ENCODE measurements around the gene C10orf105. TPM values are rescaled to one million over a fixed set of nuclear protein-coding genes. Genes with fewer than 3 reads are reported as not detected.

Gene C10orf105
- total RNA-seq, 1 experiment from 2014 or later: not detected

DNA sequence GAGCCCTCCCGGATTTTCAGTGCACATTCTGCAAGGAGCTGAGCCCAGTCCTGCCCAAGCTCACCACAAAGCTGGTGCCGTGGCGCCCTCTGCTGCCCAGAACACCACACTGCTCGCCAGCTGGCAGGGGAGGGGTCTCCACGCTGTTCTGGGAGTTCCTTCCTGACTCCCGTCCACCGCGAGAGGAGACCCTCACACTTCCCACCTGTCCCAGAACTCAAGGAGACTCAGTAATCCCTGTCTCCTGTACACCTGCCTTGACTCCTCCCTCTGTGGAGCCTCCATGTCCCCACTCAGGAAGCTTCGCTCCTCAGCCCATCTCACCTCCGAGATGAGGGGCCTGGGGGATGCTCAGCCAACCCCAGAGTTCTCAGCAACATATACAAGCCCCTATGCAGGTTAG, 11.3 kb downstream of the C10orf105 start:
- Mint-ChIP-seq H3K27ac (ENCODE audit: unreplicated experiment) (peak overlapping the region; percentile 2), H3K36me3 (ENCODE audit: insufficient read depth, unreplicated experiment) (no peaks in the 10 kb centered on the region), H3K27me3 (ENCODE audit: insufficient read depth, unreplicated experiment) (no peaks in the 10 kb centered on the region), H3K4me3 (ENCODE audit: unreplicated experiment) (no peak overlapping the region), H3K4me1 (ENCODE audit: low read depth, unreplicated experiment) (no peaks in the 10 kb centered on the region), H3K9me3 (ENCODE audit: unreplicated experiment) (no peaks in the 10 kb centered on the region)
- Histone ChIP-seq H3K36me3 (ENCODE audit: control insufficient read depth, insufficient read depth, low read length) (no peaks in the 10 kb centered on the region), H3K9me3 (no peaks in the 10 kb centered on the region), H3K27me3 (replicated peaks; ENCODE audit: control insufficient read depth, insufficient read depth, low read length) (no peaks in the 10 kb centered on the region), H3K4me1 (0 out of 2 replicates have a peak, but pooled peaks cover under 1% of the 10 kb centered on the region), H3K4me3 (ENCODE audit: low read depth, low read length) (no peak overlapping the region)
- POLR2A ChIA-PET: no interaction called here
- TF ChIP-seq, protein P1, sequence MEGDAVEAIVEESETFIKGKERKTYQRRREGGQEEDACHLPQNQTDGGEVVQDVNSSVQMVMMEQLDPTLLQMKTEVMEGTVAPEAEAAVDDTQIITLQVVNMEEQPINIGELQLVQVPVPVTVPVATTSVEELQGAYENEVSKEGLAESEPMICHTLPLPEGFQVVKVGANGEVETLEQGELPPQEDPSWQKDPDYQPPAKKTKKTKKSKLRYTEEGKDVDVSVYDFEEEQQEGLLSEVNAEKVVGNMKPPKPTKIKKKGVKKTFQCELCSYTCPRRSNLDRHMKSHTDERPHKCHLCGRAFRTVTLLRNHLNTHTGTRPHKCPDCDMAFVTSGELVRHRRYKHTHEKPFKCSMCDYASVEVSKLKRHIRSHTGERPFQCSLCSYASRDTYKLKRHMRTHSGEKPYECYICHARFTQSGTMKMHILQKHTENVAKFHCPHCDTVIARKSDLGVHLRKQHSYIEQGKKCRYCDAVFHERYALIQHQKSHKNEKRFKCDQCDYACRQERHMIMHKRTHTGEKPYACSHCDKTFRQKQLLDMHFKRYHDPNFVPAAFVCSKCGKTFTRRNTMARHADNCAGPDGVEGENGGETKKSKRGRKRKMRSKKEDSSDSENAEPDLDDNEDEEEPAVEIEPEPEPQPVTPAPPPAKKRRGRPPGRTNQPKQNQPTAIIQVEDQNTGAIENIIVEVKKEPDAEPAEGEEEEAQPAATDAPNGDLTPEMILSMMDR (IDR thresholded peaks at IDR 0.05; ENCODE audit: insufficient read depth in 1 of 2, low read depth in 1 of 2, low read length in 1 of 2, severe bottlenecking in 1 of 2, unreplicated experiment in 1 of 2): peak; percentile 97 to 98
- peak; percentile 76 to 88 for DNase-seq
- CTCF ChIA-PET: interaction anchor here (0.5 to 4.8 kb wide), 30 partner anchors 8 to 1627 kb away, joined by 3 to 56 read pairs (median 5); partner anchors contain the start of genes C10orf105, PSAP, SLC29A3 and VSIR
- intact Hi-C loops (cut with micrococcal nuclease; ENCODE audit: unreplicated experiment): loop anchor here (1.0 to 5.0 kb wide), 4 partner anchors 104 to 394 kb away; no protein-coding TSS in a partner anchor
- no TSS peak for BruUV-seq (replicated peaks)

DNA sequence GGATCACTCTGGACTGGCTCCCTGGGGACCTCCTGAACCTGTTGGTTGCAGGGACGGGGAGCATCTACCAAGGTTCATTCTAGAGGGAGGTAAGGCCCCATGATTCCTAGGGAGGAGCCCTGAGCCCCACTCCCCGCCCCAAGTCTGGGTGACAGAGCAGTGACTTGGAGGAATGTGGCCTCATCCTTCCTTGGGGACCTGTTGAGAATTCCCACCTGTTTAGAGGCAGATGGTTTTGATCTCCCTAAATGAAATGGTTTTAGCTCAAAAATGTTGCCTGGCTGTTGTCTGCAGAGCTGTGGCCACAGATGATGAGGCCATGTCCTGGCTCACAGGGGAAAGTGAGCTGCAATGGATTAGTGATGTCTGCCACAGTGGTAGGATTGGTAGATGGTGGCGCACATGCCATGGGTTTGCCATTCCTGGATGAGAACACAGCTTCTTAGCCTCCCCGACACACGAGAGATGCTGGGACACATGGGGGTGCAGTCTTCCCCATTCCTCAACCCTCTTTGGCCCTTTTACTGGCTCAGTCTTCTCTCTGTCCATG, 12.3 kb downstream of the C10orf105 start:
- ChIA-PET CTCF (interaction anchor here (1.0 to 4.8 kb wide), 7 partner anchors 10 to 114 kb away, joined by 3 to 56 read pairs (median 9); partner anchors contain the start of gene VSIR), POLR2A (no interaction called here)
- DNase-seq: no peak
- TF ChIP-seq, protein P1 (IDR thresholded peaks at IDR 0.05; ENCODE audit: insufficient read depth in 1 of 2, low read depth in 1 of 2, low read length in 1 of 2, severe bottlenecking in 1 of 2, unreplicated experiment in 1 of 2): no peak
- Mint-ChIP-seq H3K9me3 (ENCODE audit: unreplicated experiment) (no peaks in the 10 kb centered on the region), H3K4me3 (ENCODE audit: unreplicated experiment) (no peak overlapping the region), H3K27me3 (ENCODE audit: insufficient read depth, unreplicated experiment) (no peaks in the 10 kb centered on the region), H3K36me3 (ENCODE audit: insufficient read depth, unreplicated experiment) (no peaks in the 10 kb centered on the region), H3K4me1 (ENCODE audit: low read depth, unreplicated experiment) (no peaks in the 10 kb centered on the region), H3K27ac (ENCODE audit: unreplicated experiment) (no peak overlapping the region)
- intact Hi-C loops (cut with micrococcal nuclease; ENCODE audit: unreplicated experiment): loop anchor here (5.0 kb wide), 1 partner anchor 105 kb away; no protein-coding TSS in a partner anchor
- Histone ChIP-seq H3K4me1 (no peaks in the 10 kb centered on the region), H3K9me3 (no peaks in the 10 kb centered on the region), H3K36me3 (ENCODE audit: control insufficient read depth, insufficient read depth, low read length) (no peaks in the 10 kb centered on the region), H3K4me3 (ENCODE audit: low read depth, low read length) (no peak overlapping the region), H3K27me3 (replicated peaks; ENCODE audit: control insufficient read depth, insufficient read depth, low read length) (no peaks in the 10 kb centered on the region)
- no TSS peak for BruUV-seq (replicated peaks)

DNA sequence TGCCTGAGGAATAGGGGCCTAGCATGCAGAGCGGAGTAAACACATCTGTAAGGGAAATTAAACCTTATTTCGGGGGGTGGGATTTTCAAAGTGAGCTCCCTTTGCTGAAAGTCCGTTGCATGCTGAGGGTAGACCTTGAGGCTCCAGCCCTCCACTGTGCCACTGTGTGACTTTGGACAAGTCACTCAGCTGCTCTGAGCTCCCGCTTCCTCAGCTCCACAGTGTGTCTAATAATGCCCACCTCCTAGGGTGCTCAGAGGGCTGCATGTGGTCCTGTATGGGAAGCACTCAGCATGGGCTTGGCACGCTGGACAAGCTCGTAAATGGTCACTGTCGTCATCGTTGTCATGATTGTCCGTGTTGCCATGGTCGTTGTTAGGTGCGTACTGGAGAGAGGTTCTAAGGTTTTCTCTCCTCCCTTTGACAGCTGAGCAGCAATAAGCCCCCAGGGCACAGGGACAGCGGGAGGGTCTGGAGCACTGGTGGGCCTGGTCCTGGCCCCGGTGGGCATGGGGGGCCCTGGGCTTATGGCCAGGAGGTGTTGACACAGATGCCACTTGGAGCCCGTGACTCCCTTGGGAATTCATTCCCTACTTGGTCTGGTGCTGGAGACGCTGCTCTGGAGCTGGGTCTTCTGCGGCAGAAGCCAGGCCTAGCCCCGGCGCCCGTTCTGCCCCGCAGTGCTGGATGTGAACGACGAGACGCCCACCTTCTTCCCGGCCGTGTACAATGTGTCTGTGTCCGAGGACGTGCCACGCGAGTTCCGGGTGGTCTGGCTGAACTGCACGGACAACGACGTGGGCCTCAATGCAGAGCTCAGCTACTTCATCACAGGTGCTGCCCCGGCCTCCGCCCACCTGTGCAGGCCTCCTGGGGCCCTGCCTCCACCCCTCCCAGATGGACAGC, 13.1 kb downstream of the C10orf105 start:
- BruUV-seq (replicated peaks): no TSS peak
- no peak overlapping the region for H3K4me3 Mint-ChIP-seq (ENCODE audit: unreplicated experiment)
- no peak for DNase-seq
- no peaks in the 10 kb centered on the region for H3K9me3 Mint-ChIP-seq (ENCODE audit: unreplicated experiment)
- no peaks in the 10 kb centered on the region for H3K27me3 ChIP-seq (replicated peaks; ENCODE audit: control insufficient read depth, insufficient read depth, low read length)
- CTCF ChIA-PET: interaction anchor here (0.8 to 4.8 kb wide), 6 partner anchors 9 to 284 kb away, joined by 3 to 56 read pairs (median 6); partner anchors contain the start of gene C10orf105
- H3K36me3 Mint-ChIP-seq (ENCODE audit: insufficient read depth, unreplicated experiment): no peaks in the 10 kb centered on the region
- no peaks in the 10 kb centered on the region for H3K36me3 ChIP-seq (ENCODE audit: control insufficient read depth, insufficient read depth, low read length)
- H3K4me1 ChIP-seq: no peaks in the 10 kb centered on the region
- no peak overlapping the region for H3K4me3 ChIP-seq (ENCODE audit: low read depth, low read length)
- H3K9me3 ChIP-seq: no peaks in the 10 kb centered on the region
- POLR2A ChIA-PET: no interaction called here
- no peak overlapping the region for H3K27ac Mint-ChIP-seq (ENCODE audit: unreplicated experiment)
- no peaks in the 10 kb centered on the region for H3K27me3 Mint-ChIP-seq (ENCODE audit: insufficient read depth, unreplicated experiment)
- TF ChIP-seq, protein P1 (IDR thresholded peaks at IDR 0.05; ENCODE audit: insufficient read depth in 1 of 2, low read depth in 1 of 2, low read length in 1 of 2, severe bottlenecking in 1 of 2, unreplicated experiment in 1 of 2): no peak
- H3K4me1 Mint-ChIP-seq (ENCODE audit: low read depth, unreplicated experiment): no peaks in the 10 kb centered on the region
- intact Hi-C loops (cut with micrococcal nuclease; ENCODE audit: unreplicated experiment): loop anchor here (5.0 kb wide), 1 partner anchor 106 kb away; no protein-coding TSS in a partner anchor
